H9 (cell line): ENCODE measurements around the gene RAB40B. TPM values are rescaled to one million over a fixed set of nuclear protein-coding genes. Genes with fewer than 3 reads are reported as not detected.

Source experiments
- DNase-seq: peaks from one replicate; pipeline ENCODE4 v3.0.0-alpha.2; 2017
- H2AFZ ChIP-seq: one replicate; pipeline ENCODE4 v1.6.1; 2013; ENCODE audit warnings: mild to moderate bottlenecking, low read length, control low read depth, moderate library complexity
- H2AK5ac ChIP-seq: 2 replicates; pipeline ENCODE4 v1.6.1; 2013; ENCODE audit warnings: low read length, control low read depth, mixed read lengths; ENCODE audit not compliant: insufficient read length
- H2BK120ac ChIP-seq: one replicate; pipeline ENCODE4 v1.6.1; 2013; ENCODE audit warnings: low read depth, mild to moderate bottlenecking, low read length, control low read depth, inconsistent platforms; ENCODE audit not compliant: poor library complexity, severe bottlenecking
- H2BK12ac ChIP-seq: 2 replicates; pipeline ENCODE4 v1.6.1; 2013; ENCODE audit warnings: low read length, control low read depth, mixed read lengths, low read depth; ENCODE audit not compliant: insufficient read length
- H2BK15ac ChIP-seq: 2 replicates; pipeline ENCODE4 v1.6.1; 2013; ENCODE audit warnings: low read depth, low read length, control low read depth
- H2BK20ac ChIP-seq: one replicate; pipeline ENCODE4 v1.6.1; 2013; ENCODE audit warnings: low read depth, mild to moderate bottlenecking, low read length, control low read depth, inconsistent platforms; ENCODE audit not compliant: poor library complexity, severe bottlenecking
- H2BK5ac ChIP-seq: 2 replicates; pipeline ENCODE4 v1.6.1; 2013; ENCODE audit warnings: low read length, control low read depth, mixed read lengths; ENCODE audit not compliant: insufficient read length
- H3K14ac ChIP-seq: 2 replicates; pipeline ENCODE4 v1.6.1; 2013; ENCODE audit warnings: low read length, control low read depth; ENCODE audit not compliant: insufficient read depth
- H3K18ac ChIP-seq: 2 replicates; pipeline ENCODE4 v1.6.1; 2013; ENCODE audit warnings: low read depth, mild to moderate bottlenecking, mixed read lengths, low read length, control low read depth; ENCODE audit not compliant: insufficient read length
- H3K23ac ChIP-seq: 2 replicates; pipeline ENCODE4 v1.6.1; 2013; ENCODE audit warnings: low read length, control low read depth, mixed read lengths, low read depth; ENCODE audit not compliant: insufficient read length
- H3K23me2 ChIP-seq: 2 replicates; pipeline ENCODE4 v1.6.1; 2013; ENCODE audit warnings: low read depth, mild to moderate bottlenecking, mixed read lengths, low read length, control low read depth; ENCODE audit not compliant: insufficient read length, poor library complexity, severe bottlenecking
- H3K27ac ChIP-seq: 2 replicates; pipeline ENCODE4 v1.5.1; 2013; ENCODE audit warnings: low read length, control low read depth, mixed read lengths, low read depth; ENCODE audit not compliant: insufficient read length
- H3K27me3 ChIP-seq: 2 replicates; pipeline ENCODE4 v1.6.1; 2013; ENCODE audit warnings: low read length, control low read depth, inconsistent platforms; ENCODE audit not compliant: insufficient read depth
- H3K4ac ChIP-seq: 2 replicates; pipeline ENCODE4 v1.6.1; 2013; ENCODE audit warnings: low read depth, mild to moderate bottlenecking, control low read depth, inconsistent platforms, low read length, moderate library complexity
- H3K4me1 ChIP-seq: 2 replicates; pipeline ENCODE4 v1.6.1; 2013; ENCODE audit warnings: low read length, control low read depth, inconsistent platforms; ENCODE audit not compliant: insufficient read depth
- H3K4me2 ChIP-seq: 2 replicates; pipeline ENCODE4 v1.6.1; 2013; ENCODE audit warnings: low read length, control low read depth, mixed read lengths; ENCODE audit not compliant: insufficient read length, insufficient read depth
- H3K56ac ChIP-seq: 2 replicates; pipeline ENCODE4 v1.6.1; 2013; ENCODE audit warnings: low read depth, mild to moderate bottlenecking, mixed read lengths, low read length, control low read depth; ENCODE audit not compliant: insufficient read length
- H3K79me1 ChIP-seq: 2 replicates; pipeline ENCODE4 v1.6.1; 2013; ENCODE audit warnings: low read depth, mild to moderate bottlenecking, moderate library complexity, low read length, control low read depth, inconsistent platforms; ENCODE audit not compliant: insufficient read depth, poor library complexity, severe bottlenecking
- H3K79me2 ChIP-seq: 2 replicates; pipeline ENCODE4 v1.6.1; 2013; ENCODE audit warnings: low read length, control low read depth, inconsistent platforms; ENCODE audit not compliant: insufficient read depth
- H3K9ac ChIP-seq: 2 replicates; pipeline ENCODE4 v1.6.1; 2013; ENCODE audit warnings: low read length, control low read depth, mixed read lengths; ENCODE audit not compliant: insufficient read length; ENCODE audit errors: extremely low read depth
- H3K9me3 ChIP-seq: one replicate; pipeline ENCODE4 v1.6.1; 2013; ENCODE audit warnings: low read depth, low read length, inconsistent platforms; ENCODE audit not compliant: control insufficient read depth
- H3T11ph ChIP-seq: one replicate; pipeline ENCODE4 v1.6.1; 2013; ENCODE audit warnings: mild to moderate bottlenecking, low read length, control low read depth, inconsistent platforms
- H4K20me1 ChIP-seq: one replicate; pipeline ENCODE4 v1.6.1; 2013; ENCODE audit not compliant: control insufficient read depth, insufficient read length, insufficient read depth
- H4K5ac ChIP-seq: 2 replicates; pipeline ENCODE4 v1.6.1; 2013; ENCODE audit warnings: low read depth, mild to moderate bottlenecking, mixed read lengths, low read length, control low read depth; ENCODE audit not compliant: insufficient read length
- H4K8ac ChIP-seq: replicated peaks from 2 replicates; pipeline ENCODE4 v1.6.1; 2013; ENCODE audit warnings: low read length, control low read depth, mixed read lengths, low read depth; ENCODE audit not compliant: insufficient read length
- H4K91ac ChIP-seq: 2 replicates; pipeline ENCODE4 v1.6.1; 2013; ENCODE audit warnings: low read depth, mild to moderate bottlenecking, moderate library complexity, mixed read lengths, low read length, control low read depth; ENCODE audit not compliant: insufficient read length
- H3K27ac Mint-ChIP-seq, 3 experiments: 2 replicates in 2 of 3; 3 replicates in 1 of 3; pipeline ENCODE4 v1.8.0; 2020 to 2021; ENCODE audit warnings: mixed read lengths in 3 of 3, mild to moderate bottlenecking in 1 of 3, moderate library complexity in 1 of 3
- H3K27me3 Mint-ChIP-seq: 2 replicates; pipeline ENCODE4 v1.8.0; 2021; ENCODE audit warnings: low read depth, mild to moderate bottlenecking, moderate library complexity, mixed read lengths
- H3K36me3 Mint-ChIP-seq, 3 experiments: 2 replicates in 2 of 3; 3 replicates in 1 of 3; pipeline ENCODE4 v1.8.0; 2020 to 2021; ENCODE audit warnings: low read depth in 3 of 3, mixed read lengths in 3 of 3; ENCODE audit not compliant: insufficient read depth in 1 of 3
- H3K4me1 Mint-ChIP-seq, 2 experiments: 2 replicates each; pipeline ENCODE4 v1.8.0; 2020; ENCODE audit warnings: mixed read lengths in 2 of 2
- H3K4me3 Mint-ChIP-seq, 2 experiments: 2 replicates in 1 of 2; 3 replicates in 1 of 2; pipeline ENCODE4 v1.8.0; 2020 to 2021; ENCODE audit warnings: mild to moderate bottlenecking in 2 of 2, mixed read lengths in 2 of 2, moderate library complexity in 1 of 2
- H3K9me3 Mint-ChIP-seq, 2 experiments: 2 replicates in 1 of 2; 3 replicates in 1 of 2; pipeline ENCODE4 v1.8.0; 2020; ENCODE audit warnings: mild to moderate bottlenecking in 2 of 2, mixed read lengths in 2 of 2, moderate library complexity in 1 of 2
- CTCF ChIP-seq: fragments of 200-600 bp; sonication (generic); conservative IDR thresholded peaks from 3 replicates; pipeline ENCODE4 v1.8.0; 2021; ENCODE audit warnings: antibody characterized with exemption, mild to moderate bottlenecking
- WGBS: extraction: QIAGEN DNeasy Blood & Tissue Kit; methylation state at CpG from one replicate; pipeline ENCODE4 v1.1.7; 2013; ENCODE audit warnings: missing lambda C conversion rate, low lambda C conversion rate, mixed read lengths; ENCODE audit not compliant: insufficient read length; ENCODE audit errors: extremely low coverage; 5-methylcytosine and 5-hydroxymethylcytosine counted together
- total RNA-seq: library from RNA; stranded (reverse); gene quantifications from 2 replicates; pipeline ENCODE4 v1.2.1, GENCODE V29; 2021

Gene RAB40B
- total RNA-seq, 1 experiment from 2014 or later, result 3.5 TPM

GRCh38 chr17:82713071-82713723 lies 14.7 kb upstream of the RAB40B start:
- H3T11ph ChIP-seq, result no peak overlapping the region
- H2BK12ac ChIP-seq, result no peak overlapping the region
- no peak overlapping the region for H2AFZ ChIP-seq
- no peak overlapping the region for H3K4ac ChIP-seq
- H3K23me2 ChIP-seq, result peaks cover 14% of the 10 kb centered on the region
- H3K27me3 ChIP-seq, result no peaks in the 10 kb centered on the region; the same call in 1 of the 2 replicates
- no peak overlapping the region for H3K23ac ChIP-seq
- H3K9ac ChIP-seq, result no peak overlapping the region
- H3K27ac ChIP-seq, result no peak overlapping the region
- no CpG with 5 or more reads among the region's 35 CpGs for WGBS
- no peak overlapping the region for H2BK120ac ChIP-seq
- no peaks in the 10 kb centered on the region for H4K20me1 ChIP-seq
- H3K14ac ChIP-seq, result no peak overlapping the region
- no peaks in the 10 kb centered on the region for H3K79me2 ChIP-seq
- H3K36me3 Mint-ChIP-seq, result peaks cover 0 to 1% (median 0%) of the 10 kb centered on the region in 3 experiments; a peak in 3 of 7 replicates
- H3K4me2 ChIP-seq, result no peak overlapping the region
- H2BK5ac ChIP-seq, result no peak overlapping the region
- H3K9me3 ChIP-seq, result no peaks in the 10 kb centered on the region
- H3K56ac ChIP-seq, result no peak overlapping the region
- H2BK15ac ChIP-seq, result no peak overlapping the region
- H3K4me1 ChIP-seq, result no peaks in the 10 kb centered on the region
- H3K27me3 Mint-ChIP-seq, result peaks cover 19% of the 10 kb centered on the region
- H4K8ac ChIP-seq, result no peak overlapping the region
- H3K79me1 ChIP-seq, result no peaks in the 10 kb centered on the region
- no peak overlapping the region; a peak in 1 of 7 replicates for H3K27ac Mint-ChIP-seq
- H2AK5ac ChIP-seq, result no peak overlapping the region
- H3K18ac ChIP-seq, result no peak overlapping the region
- no peaks in the 10 kb centered on the region for H3K9me3 Mint-ChIP-seq
- no peak for TF ChIP-seq CTCF
- H4K5ac ChIP-seq, result no peak overlapping the region
- no peak overlapping the region for H4K91ac ChIP-seq
- no peak overlapping the region for H3K4me3 Mint-ChIP-seq
- no peak overlapping the region for H2BK20ac ChIP-seq
- DNase-seq, result no peak
- peaks cover 11% of the 10 kb centered on the region in 2 experiments for H3K4me1 Mint-ChIP-seq
